ENCODE results near the gene PAX3.

GRCh38 chr2:222290736-222291484 lies 7.9 kb downstream of the PAX3 start:
- no peak for TF ChIP-seq POLR2A (IDR thresholded peaks at IDR 0.05)
- TF ChIP-seq CTCF (IDR thresholded peaks at IDR 0.05) = no peak
